ENCODE results near the gene RBBP8NL.

- TF ChIP-seq CTCF (IDR thresholded peaks at IDR 0.05) (peak in 3 of 4 donors; percentile 27 to 40 (median 28)), POLR2A (IDR thresholded peaks at IDR 0.05) (peak; percentile 12)
Observed at GRCh38 chr20:62368976-62369814, 58.1 kb downstream of the RBBP8NL start.
